Glomerular visceral epithelial cell (primary cell): ENCODE measurements around the gene CNNM2.
"Not testable (repeated sequence)": the region's sequence is repeated elsewhere in the genome, so short reads cannot be mapped to it uniquely, and the experiment has no call there.

ENCODE experiments used
- DNase-seq: peaks from one replicate; pipeline ENCODE4 v3.0.0-alpha.2; 2016; ENCODE audit errors: extremely low spot score

The CNNM2 gene

DNA sequence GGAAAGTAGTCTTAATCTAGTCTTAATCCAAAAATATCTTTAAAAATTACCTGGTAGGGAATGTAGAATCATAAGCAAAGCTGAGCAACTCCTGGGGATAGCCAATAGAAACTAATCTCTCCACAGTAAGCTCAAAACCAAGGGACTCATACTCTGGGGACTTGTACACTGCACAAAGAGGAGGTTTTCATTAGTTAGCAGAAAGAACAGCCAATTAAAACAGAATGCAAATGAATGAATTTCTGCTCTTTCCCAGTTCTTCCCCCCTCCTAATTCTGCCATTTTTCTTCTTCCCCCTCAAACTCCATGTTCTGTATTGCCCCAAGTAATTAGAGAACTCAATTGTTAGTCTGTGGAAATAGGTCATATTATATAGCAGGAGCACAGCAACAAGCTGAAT is 188.4 kb downstream of the CNNM2 start:
- no peak for DNase-seq

DNA sequence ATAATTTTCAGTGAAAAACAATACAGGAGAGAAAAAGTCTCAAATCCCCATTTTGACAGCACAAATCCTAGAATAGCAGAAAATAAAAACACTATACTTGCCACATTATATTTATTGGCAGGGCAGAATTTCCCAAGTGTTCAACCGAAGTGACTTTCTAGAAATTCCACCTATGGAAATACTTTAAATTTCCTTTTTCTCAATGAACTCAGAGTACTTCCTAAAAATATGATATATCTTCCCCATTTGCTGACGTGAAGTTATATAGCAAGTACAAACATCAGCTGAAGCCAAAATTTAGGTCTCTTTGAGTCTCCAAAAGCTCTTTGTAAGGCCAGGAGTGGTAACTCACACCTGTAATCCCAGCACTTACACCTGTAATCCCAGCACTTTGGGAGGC is 191.7 kb downstream of the CNNM2 start:
- DNase-seq: no peak

DNA sequence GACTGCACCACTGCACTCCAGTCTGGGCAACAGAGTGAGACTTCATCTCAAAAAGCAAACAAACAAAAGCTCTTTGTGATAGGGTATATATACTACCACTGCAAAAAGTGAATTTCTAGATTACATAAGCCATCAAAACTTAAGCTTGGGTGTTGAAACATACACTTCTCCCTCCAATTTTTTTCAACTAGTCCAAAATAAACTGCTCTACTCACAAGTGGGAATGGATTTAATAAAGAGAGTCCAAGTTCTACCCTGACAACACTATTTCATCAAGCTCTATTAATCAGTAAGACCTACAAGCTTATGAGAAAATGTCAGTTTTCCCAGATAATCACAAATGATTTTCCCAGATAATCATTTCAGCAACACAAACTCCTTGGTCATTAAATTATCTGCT is 192.3 kb downstream of the CNNM2 start:
- no peak for DNase-seq

DNA sequence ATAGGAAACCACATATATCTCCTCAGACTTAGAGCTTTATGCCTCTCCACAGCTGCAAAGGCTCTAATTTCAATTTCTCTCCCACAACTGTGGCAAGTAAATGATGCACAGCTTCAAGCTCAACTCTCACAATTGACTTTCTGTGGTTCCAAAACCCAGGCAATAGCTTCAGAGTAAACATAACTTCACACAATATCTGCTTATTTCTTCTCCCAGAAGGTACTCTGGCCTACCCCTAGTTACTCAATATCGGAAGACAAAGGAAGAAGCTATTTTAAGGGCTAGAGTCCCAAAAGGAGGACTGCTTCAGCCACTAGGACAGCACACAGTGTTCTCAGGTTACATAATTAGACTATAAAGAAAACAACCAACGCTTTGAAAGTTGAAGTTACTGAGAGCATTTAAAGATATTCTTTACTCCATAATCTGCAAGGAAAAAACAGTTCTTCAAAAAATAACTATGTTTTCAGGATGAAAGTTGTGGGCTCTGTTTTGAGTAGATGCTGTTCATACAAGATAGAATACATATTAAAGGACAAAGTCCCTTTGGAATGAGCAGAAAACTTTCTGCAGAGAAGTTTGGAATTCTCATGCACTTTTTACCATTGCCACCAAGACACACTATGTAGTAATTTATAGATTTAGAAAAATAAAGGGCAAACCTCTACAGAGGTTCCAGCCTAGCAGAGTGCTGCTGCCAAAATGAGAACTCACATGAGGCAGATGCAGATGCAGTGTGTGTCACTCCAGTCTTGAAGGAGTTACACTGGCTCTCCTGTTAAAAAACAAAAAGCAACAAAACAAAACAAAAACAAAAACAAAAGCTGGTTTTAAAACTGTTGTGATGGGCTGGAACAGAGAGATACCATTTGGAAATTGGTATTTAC is 193.2 kb downstream of the CNNM2 start:
- DNase-seq: peak; percentile 4

DNA sequence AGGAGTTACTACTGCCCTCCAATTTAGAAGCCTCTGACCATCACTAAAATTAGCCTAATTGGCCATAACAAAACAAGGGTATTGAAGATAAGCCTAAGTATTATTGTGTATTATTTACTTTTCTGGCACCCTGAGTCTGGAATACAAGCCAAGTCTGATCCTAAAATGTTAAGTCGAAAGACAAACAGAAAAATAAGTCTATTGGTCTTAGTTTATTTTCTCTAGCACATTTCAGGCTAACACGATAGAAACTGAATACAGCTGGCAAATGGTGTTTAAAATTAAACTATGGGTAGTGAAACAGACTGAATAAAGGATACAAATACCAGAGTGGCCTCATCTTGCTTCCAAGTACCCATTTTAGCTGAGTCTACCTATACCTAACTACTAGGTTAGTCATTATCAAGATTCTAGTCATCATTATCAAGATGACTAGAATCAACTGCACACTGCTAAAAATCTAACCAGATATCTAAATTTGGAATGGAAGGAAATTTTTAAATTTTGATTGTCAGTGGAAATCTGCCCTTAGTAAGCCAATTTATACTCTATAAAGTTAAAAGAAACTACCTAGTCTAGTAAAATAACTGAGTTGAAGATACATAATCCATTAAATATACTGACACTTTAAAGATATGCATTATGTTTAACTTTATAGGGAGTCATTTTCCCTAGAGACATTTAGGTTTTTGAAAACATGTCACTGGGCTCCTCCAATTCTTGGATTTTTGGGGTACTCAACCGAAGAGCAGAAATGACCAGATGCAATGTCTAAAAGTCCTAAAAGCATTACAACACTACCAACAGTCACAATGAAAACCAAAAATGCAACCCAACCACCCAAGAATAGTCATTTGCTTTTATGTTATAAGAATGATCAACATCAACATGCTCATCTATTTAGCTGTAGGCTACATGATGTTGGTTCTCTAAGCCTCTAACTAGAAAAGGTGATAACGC is 194.1 kb downstream of the CNNM2 start:
- no peak for DNase-seq

DNA sequence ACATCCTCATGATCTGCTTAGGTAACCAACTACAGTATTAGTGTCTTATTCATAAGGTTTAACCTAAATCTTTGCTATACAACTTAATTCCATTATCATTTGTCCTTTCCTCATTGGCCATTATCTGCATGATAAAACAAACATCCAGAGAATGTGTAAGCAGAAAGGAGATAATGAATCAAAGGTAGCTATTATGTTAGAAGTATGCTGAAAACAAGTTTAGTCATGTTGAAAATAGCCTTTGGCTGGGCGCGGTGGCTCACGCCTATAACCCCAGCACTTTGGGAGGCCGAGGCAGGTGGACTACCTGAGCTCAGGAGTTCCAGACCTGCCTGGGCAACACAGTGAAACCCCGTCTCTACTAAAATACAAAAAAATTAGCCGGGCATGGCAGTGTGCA is 196.8 kb downstream of the CNNM2 start:
- DNase-seq: no peak

DNA sequence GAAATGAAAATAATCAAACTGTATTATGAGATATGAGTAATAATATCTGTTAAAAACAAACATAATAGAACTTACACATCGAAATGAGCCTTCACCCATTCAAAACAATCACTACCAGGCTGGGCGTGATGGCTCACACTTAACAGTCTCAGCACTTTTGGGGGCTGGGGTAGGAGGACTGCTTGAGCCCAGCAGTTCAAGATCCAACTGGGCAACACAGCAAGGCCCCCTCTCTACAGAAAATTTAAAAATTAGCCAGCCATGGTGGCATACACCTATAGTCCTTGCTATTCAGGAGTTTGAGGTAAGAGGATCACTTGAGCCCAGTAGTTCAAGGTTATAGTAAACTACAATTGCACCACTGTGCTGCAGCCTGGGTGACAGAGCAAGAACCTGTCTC is 199.2 kb downstream of the CNNM2 start:
- no peak for DNase-seq

DNA sequence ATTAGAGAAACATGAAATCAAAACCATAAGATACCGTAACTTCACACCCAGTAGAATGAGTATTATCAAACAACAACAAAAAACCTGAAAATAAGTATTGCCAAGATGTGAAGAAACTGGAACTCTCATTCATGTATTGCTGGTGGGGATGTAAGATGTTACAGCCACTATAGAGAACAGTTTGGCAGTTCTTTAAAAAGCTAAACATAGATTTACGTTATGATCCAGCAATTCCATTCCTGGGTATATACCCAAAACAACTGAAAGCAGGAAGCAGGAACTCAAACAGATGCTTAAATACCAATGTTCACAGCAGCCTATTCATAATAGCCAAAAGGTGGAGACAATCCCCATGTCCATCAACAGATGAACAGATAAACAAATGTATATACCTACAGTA is 202.5 kb downstream of the CNNM2 start:
- DNase-seq: no peak

DNA sequence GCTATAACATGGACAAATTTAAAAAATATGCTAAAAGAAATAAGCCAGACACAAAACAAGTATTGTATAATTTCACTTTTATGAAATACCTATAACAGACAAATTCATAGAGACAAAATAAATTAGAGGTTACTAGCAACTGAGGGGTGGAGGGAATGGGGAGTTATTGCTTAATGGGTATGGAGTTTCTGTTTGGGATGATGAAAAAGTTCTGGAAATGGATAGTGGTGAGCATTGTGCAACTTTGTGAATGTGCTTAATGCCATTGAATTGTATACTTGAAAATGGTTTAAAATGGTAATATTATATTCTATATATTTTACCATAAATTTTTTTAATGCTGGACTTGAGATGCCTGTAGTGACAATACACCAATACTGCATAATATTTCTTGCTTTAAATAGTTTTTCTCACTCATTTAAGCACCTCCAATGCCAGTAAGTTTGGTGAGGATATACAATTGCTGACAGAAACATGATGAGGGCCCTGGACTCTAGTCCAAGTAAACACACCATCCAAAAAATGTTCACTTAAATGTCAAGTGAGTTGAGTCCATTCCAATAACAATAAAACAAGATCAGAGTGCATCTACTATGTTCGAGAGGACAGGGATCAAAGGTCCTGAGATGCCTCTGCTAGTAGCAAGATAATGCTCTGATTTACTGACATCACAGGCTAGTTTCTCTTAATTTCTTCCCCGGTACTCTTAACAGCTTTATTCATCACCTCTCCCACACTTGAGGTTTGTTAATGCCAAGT is 203.1 kb downstream of the CNNM2 start:
- no peak for DNase-seq

DNA sequence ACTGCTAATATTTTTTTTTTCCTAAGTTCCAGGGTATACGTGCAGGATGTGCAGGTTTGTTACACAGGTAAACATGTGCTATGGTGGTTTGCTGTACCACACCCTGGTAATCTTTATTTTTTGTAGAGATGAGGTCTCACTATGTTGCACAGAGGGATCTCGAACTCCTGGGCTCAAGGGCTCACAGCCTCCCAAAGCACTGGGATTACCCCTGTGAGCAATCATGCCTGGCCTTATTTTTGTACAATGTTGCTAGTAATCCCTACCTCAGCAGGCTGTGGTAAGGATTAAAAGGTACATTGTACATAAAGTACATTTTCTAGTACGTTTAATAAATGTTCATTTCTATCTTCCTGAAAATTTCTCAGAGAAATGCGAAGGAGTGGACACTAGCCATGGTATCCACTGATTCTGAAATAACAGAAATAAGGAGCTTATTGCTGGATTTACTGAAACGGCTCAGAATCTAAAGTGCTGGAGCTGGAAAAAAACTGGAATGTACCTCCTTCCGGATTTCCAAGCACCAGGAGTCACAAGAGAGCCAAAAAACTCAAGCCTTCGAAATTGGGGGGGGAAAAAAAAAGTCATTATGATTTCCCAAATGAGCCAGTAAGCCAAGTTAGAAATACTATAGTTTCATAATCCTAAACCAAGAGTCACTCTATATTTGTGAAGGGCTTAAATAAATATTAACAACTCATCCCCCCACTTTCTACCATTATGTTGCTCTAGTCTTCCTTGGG is 205.4 kb downstream of the CNNM2 start:
- DNase-seq: no peak

DNA sequence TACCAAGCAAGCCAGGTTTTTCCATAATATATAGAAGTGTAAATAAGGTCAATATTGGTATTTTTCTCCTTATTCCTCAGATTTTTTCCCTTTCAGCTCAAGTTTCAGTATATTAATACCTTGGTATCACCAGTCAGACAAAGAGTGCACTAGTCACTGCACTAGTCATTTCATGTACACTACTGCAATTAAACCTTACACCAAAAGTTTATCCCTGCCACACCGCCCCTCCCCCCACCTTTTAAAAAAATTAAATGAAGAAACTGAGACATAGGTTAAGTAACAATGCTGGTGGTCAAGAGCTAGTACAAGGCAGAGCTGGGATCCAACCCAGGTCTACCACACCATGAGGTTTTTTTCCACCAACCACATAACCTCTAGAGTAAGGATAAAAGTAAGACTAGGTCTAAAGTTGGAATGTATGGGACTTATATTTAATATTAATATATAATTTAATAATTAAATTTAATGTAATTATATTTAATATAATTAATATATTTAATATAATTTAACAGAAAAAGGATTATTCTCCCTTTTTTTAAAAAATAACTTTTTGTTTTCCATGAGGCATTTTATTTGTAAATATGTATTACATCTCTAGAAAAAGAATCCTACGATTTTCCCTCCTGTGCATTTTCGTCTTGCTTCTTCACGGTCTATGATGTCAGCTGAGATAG is 206.5 kb downstream of the CNNM2 start:
- no peak for DNase-seq

DNA sequence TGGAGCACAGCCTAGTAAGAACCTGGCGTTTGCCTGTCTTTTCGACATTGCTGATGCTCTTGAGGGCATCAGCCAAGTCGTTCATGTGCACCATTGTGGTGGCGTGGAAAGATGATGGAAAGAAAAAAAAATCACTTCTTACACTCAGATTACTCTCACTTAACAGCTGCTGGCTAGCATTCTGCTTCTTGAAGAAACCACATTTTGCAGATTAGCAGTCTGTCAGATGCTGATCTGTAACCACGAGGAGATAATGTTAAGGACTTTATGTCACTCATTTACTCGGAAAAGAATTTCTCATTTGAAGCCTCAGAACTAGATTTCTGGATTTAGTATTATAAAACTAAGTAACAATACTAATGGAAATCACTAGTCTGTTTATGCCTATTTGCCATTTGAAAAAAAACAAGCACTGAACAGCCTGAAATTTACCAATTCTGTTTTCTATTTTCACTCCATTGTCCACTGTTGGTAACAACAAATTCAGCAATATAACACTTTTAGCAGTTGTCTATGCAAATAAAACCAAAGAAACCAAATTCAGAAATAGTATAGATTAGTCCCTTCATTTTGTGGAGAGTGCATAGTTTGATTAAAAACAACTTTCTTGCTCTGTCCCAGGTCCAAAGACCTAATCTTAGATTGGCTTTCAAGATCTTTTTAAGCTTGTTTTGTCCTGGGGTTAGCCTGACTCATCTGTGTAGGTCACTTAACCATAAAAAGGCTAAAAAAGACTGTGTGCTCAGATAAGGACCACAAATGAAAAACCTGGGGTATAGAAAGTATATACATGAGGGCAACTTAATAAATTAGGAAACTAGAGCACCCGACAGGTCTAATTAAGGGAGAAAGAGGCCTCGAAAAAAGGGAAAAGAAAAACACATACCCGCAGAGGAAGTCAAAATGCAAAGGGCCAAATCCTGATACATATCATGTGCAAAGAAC is 207.5 kb downstream of the CNNM2 start:
- peak; percentile 60 for DNase-seq

DNA sequence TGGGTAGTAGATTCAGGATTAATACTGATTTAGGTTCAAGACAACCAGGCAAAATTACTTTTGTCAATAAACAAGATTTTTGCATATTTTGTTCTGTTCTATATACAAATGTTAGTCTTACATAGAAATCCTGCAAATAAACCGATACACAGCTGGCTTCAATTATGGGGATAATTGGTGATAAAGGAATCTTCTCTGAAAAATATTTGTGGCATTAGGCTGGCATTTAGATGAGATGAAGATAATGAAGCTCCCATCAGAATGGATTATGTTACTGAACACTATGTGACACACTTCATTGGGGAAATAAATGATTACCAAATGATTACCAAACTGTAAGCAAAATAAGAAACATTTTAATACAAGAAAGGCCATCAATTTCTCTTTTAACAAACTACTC is 209.1 kb downstream of the CNNM2 start:
- no peak for DNase-seq

DNA sequence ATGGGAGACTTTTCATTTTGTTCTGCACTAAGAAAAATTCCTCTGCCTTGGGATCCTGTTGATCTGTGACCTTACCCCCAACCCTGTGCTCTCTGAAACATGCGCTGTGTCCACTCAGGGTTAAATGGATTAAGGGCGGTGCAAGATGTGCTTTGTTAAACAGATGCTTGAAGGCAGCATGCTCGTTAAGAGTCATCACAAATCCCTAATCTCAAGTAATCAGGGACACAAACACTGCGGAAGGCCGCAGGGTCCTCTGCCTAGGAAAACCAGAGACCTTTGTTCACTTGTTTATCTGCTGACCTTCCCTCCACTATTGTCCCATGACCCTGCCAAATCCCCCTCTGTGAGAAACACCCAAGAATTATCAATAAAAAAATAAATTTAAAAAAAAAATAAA is 212.1 kb downstream of the CNNM2 start:
- DNase-seq: not testable (repeated sequence)

DNA sequence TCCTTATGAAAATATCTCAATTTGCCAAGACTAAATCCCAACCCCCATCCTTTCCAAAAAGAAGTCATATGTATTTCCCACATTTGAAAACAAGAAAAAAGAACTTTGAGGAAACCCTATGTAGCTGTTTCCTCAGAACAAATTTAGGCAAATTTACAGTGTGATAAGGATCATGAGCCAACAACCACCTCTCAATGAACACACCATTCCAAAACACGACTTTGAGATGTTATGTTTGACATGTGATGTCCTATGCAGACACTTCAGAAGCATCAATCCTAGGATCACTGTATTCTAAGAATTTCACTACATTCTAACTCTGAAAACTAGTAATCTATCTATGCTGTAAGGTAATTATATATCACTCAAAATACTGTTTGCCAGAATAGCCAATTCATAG is 212.8 kb downstream of the CNNM2 start:
- DNase-seq: no peak

DNA sequence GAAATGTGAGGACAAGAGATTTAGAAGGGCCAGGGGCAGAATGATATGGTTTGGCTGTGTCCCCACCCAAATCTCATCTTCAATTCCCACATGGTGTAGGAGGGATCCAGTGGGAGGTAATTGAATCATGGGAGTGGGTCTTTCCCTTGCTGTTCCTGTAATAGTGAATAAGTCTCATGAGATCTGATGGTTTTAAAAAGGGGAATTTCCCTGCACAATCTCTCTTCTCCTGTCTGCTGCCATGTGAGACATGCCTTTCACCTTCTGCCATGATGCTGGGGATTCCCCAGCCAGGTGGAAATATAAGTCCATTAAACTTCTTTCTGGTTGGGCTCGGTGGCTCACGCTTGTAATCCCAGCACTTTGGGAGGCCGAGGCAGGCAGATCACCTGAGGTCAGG is 217.1 kb downstream of the CNNM2 start:
- DNase-seq: not testable (repeated sequence)

DNA sequence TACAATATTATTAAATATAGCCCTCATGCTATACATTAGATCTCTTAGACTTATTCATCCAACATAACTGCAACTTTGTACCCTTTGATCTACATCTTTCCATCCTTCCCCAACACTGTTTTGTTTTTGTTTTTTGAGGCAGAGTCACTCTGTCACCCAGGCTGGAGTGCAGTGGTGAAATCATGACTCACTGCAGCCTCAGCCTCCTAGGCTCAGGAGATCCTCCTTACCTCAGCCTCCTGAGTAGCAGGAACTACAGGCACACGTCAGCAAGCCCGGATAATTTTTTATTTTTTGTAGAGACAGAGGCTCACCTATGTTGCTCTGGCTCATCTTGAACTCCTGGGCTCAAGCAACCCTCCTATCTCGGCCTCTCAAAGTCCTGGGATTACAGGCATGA is 221.7 kb downstream of the CNNM2 start:
- no peak for DNase-seq
